GM23338 (cell line): ENCODE measurements around the gene NDUFB8. TPM values are rescaled to one million over a fixed set of nuclear protein-coding genes. Genes with fewer than 3 reads are reported as not detected.

ENCODE experiments used
- ATAC-seq: fragments of 200-7000 bp; cut with Tn5 transposase; 3 replicates; pipeline ENCODE4 v1.9.1; 2020
- DNase-seq: peaks from one replicate; pipeline ENCODE4 v3.0.0-alpha.2; 2015; ENCODE audit warnings: low spot score
- H2AFZ ChIP-seq: fragments of 200-600 bp; sonication (generic); 2 replicates; pipeline ENCODE4 v1.8.0; 2016; ENCODE audit warnings: antibody characterized with exemption, mild to moderate bottlenecking, moderate library complexity
- H3F3A ChIP-seq: fragments of 200-600 bp; sonication (generic); replicated peaks from 2 replicates; pipeline ENCODE4 v1.8.0; 2017; ENCODE audit warnings: antibody characterized with exemption, mixed run types, low read depth
- H3K27ac ChIP-seq: fragments of 200-600 bp; sonication (generic); 2 replicates; pipeline ENCODE4 v1.6.1; 2016; ENCODE audit warnings: low read depth
- H3K27me3 ChIP-seq: fragments of 200-600 bp; sonication (generic); 2 replicates; pipeline ENCODE4 v1.8.0; 2016; ENCODE audit warnings: mild to moderate bottlenecking, mixed run types, moderate library complexity; ENCODE audit not compliant: insufficient read depth
- H3K36me3 ChIP-seq: fragments of 200-600 bp; sonication (generic); 2 replicates; pipeline ENCODE4 v1.8.0; 2016; ENCODE audit warnings: mild to moderate bottlenecking; ENCODE audit not compliant: insufficient read depth
- H3K4me1 ChIP-seq: fragments of 200-600 bp; sonication (generic); 2 replicates; pipeline ENCODE4 v1.8.0; 2016; ENCODE audit warnings: mild to moderate bottlenecking, moderate library complexity; ENCODE audit not compliant: insufficient read depth
- H3K4me2 ChIP-seq: fragments of 200-600 bp; sonication (generic); 2 replicates; pipeline ENCODE4 v1.7.1; 2017; ENCODE audit warnings: mixed run types
- H3K4me3 ChIP-seq: fragments of 200-600 bp; sonication (generic); 2 replicates; pipeline ENCODE4 v1.6.1; 2016; ENCODE audit warnings: mixed run types
- H3K79me2 ChIP-seq: fragments of 200-600 bp; sonication (generic); replicated peaks from 2 replicates; pipeline ENCODE4 v1.8.0; 2017; ENCODE audit warnings: mild to moderate bottlenecking; ENCODE audit not compliant: insufficient read depth
- H3K9me2 ChIP-seq: fragments of 200-600 bp; sonication (generic); 2 replicates; pipeline ENCODE4 v1.8.0; 2017; ENCODE audit not compliant: insufficient read depth
- H4K20me1 ChIP-seq: fragments of 200-600 bp; sonication (generic); replicated peaks from 2 replicates; pipeline ENCODE4 v1.8.0; 2017; ENCODE audit warnings: mild to moderate bottlenecking; ENCODE audit not compliant: insufficient read depth
- H3K27ac Mint-ChIP-seq: 2 replicates; pipeline ENCODE4 v1.8.0; 2020; ENCODE audit warnings: inconsistent platforms, mild to moderate bottlenecking, moderate library complexity, mixed read lengths
- H3K27me3 Mint-ChIP-seq: 3 replicates; pipeline ENCODE4 v1.8.0; 2022; ENCODE audit warnings: low read depth, mild to moderate bottlenecking, moderate library complexity, mixed read lengths, inconsistent platforms; ENCODE audit not compliant: insufficient read depth, poor library complexity
- H3K36me3 Mint-ChIP-seq: 3 replicates; pipeline ENCODE4 v1.8.0; 2021; ENCODE audit warnings: low read depth, mild to moderate bottlenecking, inconsistent platforms, moderate library complexity, mixed read lengths
- H3K4me1 Mint-ChIP-seq: 3 replicates; pipeline ENCODE4 v1.8.0; 2020; ENCODE audit warnings: mild to moderate bottlenecking, inconsistent platforms, mixed read lengths
- H3K4me3 Mint-ChIP-seq: 3 replicates; pipeline ENCODE4 v1.8.0; 2021; ENCODE audit warnings: moderate library complexity, mild to moderate bottlenecking, inconsistent platforms, mixed read lengths
- H3K9me3 Mint-ChIP-seq: 3 replicates; pipeline ENCODE4 v1.8.0; 2020; ENCODE audit warnings: moderate library complexity, mild to moderate bottlenecking, inconsistent platforms, mixed read lengths
- EZH2 ChIP-seq: fragments of 200-600 bp; sonication (generic); IDR thresholded peaks from one replicate; pipeline ENCODE4 v1.8.0; 2017; ENCODE audit warnings: antibody characterized with exemption, mild to moderate bottlenecking, low read depth; ENCODE audit not compliant: unreplicated experiment
- EZH2phosphoT487 ChIP-seq: fragments of 200-600 bp; sonication (generic); IDR thresholded peaks from one replicate; pipeline ENCODE4 v1.8.1; 2018; ENCODE audit warnings: antibody characterized with exemption; ENCODE audit not compliant: unreplicated experiment
- JUNB ChIP-seq: IDR thresholded peaks from one replicate; pipeline ENCODE4 v1.6.1; 2016; ENCODE audit warnings: antibody characterized with exemption; ENCODE audit not compliant: unreplicated experiment
- NANOG ChIP-seq: IDR thresholded peaks from 2 replicates; pipeline ENCODE4 v1.6.1; 2016; ENCODE audit warnings: antibody characterized with exemption, borderline replicate concordance
- POLR2AphosphoS5 ChIP-seq: IDR thresholded peaks from 2 replicates; pipeline ENCODE4 v1.6.1; 2016; ENCODE audit warnings: antibody characterized with exemption, low read depth
- ZNF114 ChIP-seq: fragments of 250-450 bp; sonication (Bioruptor Pico); IDR thresholded peaks from 2 replicates; pipeline ENCODE4 v1.5.0; 2020; ENCODE audit warnings: mild to moderate bottlenecking, moderate library complexity
- polyA plus RNA-seq: library from polyadenylated mRNA; unstranded; fragments of >200 nt; fragmentation: Nextera tagmentation; extraction: Ambion mirVana; gene quantifications from 2 replicates; pipeline ENCODE4 v1.2.1, GENCODE V29; 2016
- total RNA-seq: library from RNA; depleted of rRNA; stranded (reverse); fragments of >200 nt; shearing (Covaris generic); gene quantifications from 2 replicates; pipeline ENCODE4 v1.2.3, GENCODE V29; 2014
- TF ChIP-seq, protein P1 (sequence below), 2 experiments: fragments of 200-600 bp in 1 of 2; sonication (generic) in 1 of 2; conservative IDR thresholded peaks; 2 replicates each; pipeline versions ENCODE4 v1.5.1 to v1.6.1; 2016 to 2017; ENCODE audit warnings: antibody characterized with exemption in 2 of 2, low read depth in 2 of 2, mild to moderate bottlenecking in 2 of 2, moderate library complexity in 1 of 2
- TF ChIP-seq, protein P2 (sequence below): IDR thresholded peaks from 2 replicates; pipeline ENCODE4 v1.6.1; 2016; ENCODE audit warnings: antibody characterized with exemption
- TF ChIP-seq, protein P3 (sequence below): fragments of 250-450 bp; sonication (Bioruptor Pico); IDR thresholded peaks from 2 replicates; pipeline ENCODE4 v1.5.0; 2020; ENCODE audit warnings: mild to moderate bottlenecking, moderate library complexity

NDUFB8 gene
- total and polyA plus RNA-seq, 2 experiments from 2014 or later = 131 to 464 TPM

DNA sequence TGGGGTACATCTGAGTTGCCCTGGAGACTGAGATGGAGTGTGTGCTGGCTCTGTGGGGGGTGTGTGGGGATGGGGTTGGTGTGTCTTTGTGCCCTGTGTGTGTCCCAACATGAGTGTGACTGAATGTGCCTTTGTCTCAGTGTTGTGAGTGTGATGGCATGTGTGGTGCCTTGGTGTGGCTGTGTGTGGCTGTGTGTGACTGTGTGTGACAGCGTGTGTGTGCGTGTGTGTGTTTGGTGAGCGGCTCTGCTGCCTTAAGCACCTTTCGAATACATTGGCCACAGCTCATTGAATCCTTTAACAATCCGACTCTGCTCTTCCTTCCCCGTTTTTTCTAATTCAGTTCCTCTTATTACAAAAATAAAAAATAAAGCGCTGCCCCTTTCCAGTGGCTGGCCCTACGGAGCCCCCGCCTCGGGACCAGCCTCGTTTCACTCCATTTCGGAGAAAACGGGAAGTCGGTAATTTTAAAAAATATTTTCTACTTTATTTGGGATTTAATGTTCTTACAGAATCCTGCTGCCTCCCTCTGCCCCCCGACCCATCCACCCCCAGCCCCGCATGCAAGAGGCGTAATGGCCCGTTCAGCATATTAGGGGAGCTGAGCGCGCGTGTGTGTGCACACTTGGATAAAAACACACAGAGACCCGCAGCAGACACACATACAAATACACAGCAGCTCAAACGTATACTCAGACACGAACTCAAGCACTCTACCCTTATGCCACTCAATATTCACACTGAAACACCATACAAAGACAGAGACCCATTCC is 41.6 kb upstream of the NDUFB8 start:
- H3K4me1 ChIP-seq = no peaks in the 10 kb centered on the region
- Mint-ChIP-seq H3K4me1 (no peaks in the 10 kb centered on the region; the same call in 2 of the 3 replicates), H3K9me3 (no peaks in the 10 kb centered on the region), H3K27ac (no peak overlapping the region), H3K27me3 (peaks cover 15% of the 10 kb centered on the region), H3K36me3 (no peaks in the 10 kb centered on the region), H3K4me3 (no peak overlapping the region)
- peaks cover 14% of the 10 kb centered on the region for H3K27me3 ChIP-seq
- DNase-seq (no peak), ATAC-seq (no peak)
- no peak overlapping the region for H3K4me3 ChIP-seq
- H3K4me2 ChIP-seq = no peak overlapping the region
- H3K9me2 ChIP-seq = no peaks in the 10 kb centered on the region
- no peaks in the 10 kb centered on the region for H3F3A ChIP-seq
- no peak overlapping the region for H3K27ac ChIP-seq
- no peaks in the 10 kb centered on the region for H3K79me2 ChIP-seq
- TF ChIP-seq POLR2AphosphoS5 (no peak), ZNF114 (CRISPR knock-in tag) (no peak), EZH2 (no peak), JUNB (no peak), NANOG (no peak), EZH2phosphoT487 (no peak)
- TF ChIP-seq, protein P1, sequence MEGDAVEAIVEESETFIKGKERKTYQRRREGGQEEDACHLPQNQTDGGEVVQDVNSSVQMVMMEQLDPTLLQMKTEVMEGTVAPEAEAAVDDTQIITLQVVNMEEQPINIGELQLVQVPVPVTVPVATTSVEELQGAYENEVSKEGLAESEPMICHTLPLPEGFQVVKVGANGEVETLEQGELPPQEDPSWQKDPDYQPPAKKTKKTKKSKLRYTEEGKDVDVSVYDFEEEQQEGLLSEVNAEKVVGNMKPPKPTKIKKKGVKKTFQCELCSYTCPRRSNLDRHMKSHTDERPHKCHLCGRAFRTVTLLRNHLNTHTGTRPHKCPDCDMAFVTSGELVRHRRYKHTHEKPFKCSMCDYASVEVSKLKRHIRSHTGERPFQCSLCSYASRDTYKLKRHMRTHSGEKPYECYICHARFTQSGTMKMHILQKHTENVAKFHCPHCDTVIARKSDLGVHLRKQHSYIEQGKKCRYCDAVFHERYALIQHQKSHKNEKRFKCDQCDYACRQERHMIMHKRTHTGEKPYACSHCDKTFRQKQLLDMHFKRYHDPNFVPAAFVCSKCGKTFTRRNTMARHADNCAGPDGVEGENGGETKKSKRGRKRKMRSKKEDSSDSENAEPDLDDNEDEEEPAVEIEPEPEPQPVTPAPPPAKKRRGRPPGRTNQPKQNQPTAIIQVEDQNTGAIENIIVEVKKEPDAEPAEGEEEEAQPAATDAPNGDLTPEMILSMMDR (conservative IDR thresholded peaks at IDR 0.05; ENCODE audit: low read depth in 2 of 2) = no peak
- TF ChIP-seq, protein P2, sequence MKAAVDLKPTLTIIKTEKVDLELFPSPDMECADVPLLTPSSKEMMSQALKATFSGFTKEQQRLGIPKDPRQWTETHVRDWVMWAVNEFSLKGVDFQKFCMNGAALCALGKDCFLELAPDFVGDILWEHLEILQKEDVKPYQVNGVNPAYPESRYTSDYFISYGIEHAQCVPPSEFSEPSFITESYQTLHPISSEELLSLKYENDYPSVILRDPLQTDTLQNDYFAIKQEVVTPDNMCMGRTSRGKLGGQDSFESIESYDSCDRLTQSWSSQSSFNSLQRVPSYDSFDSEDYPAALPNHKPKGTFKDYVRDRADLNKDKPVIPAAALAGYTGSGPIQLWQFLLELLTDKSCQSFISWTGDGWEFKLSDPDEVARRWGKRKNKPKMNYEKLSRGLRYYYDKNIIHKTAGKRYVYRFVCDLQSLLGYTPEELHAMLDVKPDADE = no peak
- TF ChIP-seq, protein P3, sequence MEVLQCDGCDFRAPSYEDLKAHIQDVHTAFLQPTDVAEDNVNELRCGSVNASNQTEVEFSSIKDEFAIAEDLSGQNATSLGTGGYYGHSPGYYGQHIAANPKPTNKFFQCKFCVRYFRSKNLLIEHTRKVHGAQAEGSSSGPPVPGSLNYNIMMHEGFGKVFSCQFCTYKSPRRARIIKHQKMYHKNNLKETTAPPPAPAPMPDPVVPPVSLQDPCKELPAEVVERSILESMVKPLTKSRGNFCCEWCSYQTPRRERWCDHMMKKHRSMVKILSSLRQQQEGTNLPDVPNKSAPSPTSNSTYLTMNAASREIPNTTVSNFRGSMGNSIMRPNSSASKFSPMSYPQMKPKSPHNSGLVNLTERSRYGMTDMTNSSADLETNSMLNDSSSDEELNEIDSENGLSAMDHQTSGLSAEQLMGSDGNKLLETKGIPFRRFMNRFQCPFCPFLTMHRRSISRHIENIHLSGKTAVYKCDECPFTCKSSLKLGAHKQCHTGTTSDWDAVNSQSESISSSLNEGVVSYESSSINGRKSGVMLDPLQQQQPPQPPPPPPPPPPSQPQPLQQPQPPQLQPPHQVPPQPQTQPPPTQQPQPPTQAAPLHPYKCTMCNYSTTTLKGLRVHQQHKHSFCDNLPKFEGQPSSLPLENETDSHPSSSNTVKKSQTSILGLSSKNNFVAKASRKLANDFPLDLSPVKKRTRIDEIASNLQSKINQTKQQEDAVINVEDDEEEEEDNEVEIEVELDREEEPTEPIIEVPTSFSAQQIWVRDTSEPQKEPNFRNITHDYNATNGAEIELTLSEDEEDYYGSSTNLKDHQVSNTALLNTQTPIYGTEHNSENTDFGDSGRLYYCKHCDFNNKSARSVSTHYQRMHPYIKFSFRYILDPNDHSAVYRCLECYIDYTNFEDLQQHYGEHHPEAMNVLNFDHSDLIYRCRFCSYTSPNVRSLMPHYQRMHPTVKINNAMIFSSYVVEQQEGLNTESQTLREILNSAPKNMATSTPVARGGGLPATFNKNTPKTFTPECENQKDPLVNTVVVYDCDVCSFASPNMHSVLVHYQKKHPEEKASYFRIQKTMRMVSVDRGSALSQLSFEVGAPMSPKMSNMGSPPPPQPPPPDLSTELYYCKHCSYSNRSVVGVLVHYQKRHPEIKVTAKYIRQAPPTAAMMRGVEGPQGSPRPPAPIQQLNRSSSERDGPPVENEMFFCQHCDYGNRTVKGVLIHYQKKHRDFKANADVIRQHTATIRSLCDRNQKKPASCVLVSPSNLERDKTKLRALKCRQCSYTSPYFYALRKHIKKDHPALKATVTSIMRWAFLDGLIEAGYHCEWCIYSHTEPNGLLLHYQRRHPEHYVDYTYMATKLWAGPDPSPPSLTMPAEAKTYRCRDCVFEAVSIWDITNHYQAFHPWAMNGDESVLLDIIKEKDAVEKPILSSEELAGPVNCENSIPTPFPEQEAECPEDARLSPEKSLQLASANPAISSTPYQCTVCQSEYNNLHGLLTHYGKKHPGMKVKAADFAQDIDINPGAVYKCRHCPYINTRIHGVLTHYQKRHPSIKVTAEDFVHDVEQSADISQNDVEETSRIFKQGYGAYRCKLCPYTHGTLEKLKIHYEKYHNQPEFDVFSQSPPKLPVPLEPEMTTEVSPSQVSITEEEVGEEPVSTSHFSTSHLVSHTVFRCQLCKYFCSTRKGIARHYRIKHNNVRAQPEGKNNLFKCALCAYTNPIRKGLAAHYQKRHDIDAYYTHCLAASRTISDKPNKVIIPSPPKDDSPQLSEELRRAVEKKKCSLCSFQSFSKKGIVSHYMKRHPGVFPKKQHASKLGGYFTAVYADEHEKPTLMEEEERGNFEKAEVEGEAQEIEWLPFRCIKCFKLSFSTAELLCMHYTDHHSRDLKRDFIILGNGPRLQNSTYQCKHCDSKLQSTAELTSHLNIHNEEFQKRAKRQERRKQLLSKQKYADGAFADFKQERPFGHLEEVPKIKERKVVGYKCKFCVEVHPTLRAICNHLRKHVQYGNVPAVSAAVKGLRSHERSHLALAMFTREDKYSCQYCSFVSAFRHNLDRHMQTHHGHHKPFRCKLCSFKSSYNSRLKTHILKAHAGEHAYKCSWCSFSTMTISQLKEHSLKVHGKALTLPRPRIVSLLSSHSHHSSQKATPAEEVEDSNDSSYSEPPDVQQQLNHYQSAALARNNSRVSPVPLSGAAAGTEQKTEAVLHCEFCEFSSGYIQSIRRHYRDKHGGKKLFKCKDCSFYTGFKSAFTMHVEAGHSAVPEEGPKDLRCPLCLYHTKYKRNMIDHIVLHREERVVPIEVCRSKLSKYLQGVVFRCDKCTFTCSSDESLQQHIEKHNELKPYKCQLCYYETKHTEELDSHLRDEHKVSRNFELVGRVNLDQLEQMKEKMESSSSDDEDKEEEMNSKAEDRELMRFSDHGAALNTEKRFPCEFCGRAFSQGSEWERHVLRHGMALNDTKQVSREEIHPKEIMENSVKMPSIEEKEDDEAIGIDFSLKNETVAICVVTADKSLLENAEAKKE = no peak
- H3K36me3 ChIP-seq = no peaks in the 10 kb centered on the region
- H4K20me1 ChIP-seq = no peaks in the 10 kb centered on the region
- no peak overlapping the region for H2AFZ ChIP-seq
